ENCODE measurements around the gene CBFA2T2. TPM values are rescaled to one million over a fixed set of nuclear protein-coding genes. Genes with fewer than 3 reads are reported as not detected.

Gene CBFA2T2
- total and polyA plus RNA-seq, 2 of the 4 experiments (the other 2 are of a cell fraction) = 3.8 to 6.2 TPM

DNA sequence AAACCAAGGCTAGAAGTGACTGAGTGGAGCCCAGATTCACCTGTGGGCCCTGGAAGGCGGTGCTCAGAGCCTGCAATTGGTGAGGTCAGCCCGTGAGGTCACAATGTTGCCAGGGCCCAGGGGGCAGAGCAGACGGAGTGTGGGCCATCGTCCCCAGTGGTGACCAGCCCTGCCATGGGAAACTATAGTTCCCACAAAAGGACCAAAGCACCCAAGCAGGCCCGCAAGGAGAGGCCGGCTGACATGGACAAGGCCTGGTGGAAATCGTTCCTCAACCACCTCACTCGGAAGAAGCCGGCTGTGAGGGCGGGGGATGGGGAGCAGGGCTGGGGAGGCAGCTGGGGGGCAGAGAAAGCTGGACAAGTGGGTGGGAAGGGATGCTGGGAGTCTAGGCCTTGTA is 172.3 kb downstream of the CBFA2T2 start, which contains the start of gene C20orf144:
C20orf144 (plus strand) TSS at position 156 of the 400 bp plus-strand sequence; CDS start at position 175, 19 bp downstream.
- H3K27ac ChIP-seq (ENCODE audit: insufficient read depth, low read length) = peak within 1 kb of the TSS; percentile 93
- TF ChIP-seq, protein P1, sequence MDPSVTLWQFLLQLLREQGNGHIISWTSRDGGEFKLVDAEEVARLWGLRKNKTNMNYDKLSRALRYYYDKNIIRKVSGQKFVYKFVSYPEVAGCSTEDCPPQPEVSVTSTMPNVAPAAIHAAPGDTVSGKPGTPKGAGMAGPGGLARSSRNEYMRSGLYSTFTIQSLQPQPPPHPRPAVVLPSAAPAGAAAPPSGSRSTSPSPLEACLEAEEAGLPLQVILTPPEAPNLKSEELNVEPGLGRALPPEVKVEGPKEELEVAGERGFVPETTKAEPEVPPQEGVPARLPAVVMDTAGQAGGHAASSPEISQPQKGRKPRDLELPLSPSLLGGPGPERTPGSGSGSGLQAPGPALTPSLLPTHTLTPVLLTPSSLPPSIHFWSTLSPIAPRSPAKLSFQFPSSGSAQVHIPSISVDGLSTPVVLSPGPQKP (IDR thresholded peaks at IDR 0.05; ENCODE audit: borderline replicate concordance, low read depth, low read length) = no peak
- TF ChIP-seq POLR2A (IDR thresholded peaks at IDR 0.05; ENCODE audit: low read depth, low read length) (no peak), NFE2L2 (IDR thresholded peaks at IDR 0.05; ENCODE audit: low read depth, low read length) (no peak), RCOR1 (IDR thresholded peaks at IDR 0.05; ENCODE audit: insufficient replicate concordance, low read length) (no peak), MAFK (IDR thresholded peaks at IDR 0.05; ENCODE audit: low read depth, low read length) (no peak), BHLHE40 (IDR thresholded peaks at IDR 0.05; ENCODE audit: low read depth, low read length) (no peak), RAD21 (IDR thresholded peaks at IDR 0.05; ENCODE audit: low read length) (no peak), RFX5 (IDR thresholded peaks at IDR 0.05; ENCODE audit: low read depth, low read length) (no peak), CHD1 (IDR thresholded peaks at IDR 0.05; ENCODE audit: low read depth, low read length) (no peak), MXI1 (IDR thresholded peaks at IDR 0.05; ENCODE audit: borderline replicate concordance, low read depth, low read length) (no peak), MAZ (IDR thresholded peaks at IDR 0.05; ENCODE audit: borderline replicate concordance, low read depth, low read length) (no peak), SMC3 (IDR thresholded peaks at IDR 0.05; ENCODE audit: low read depth, low read length) (no peak), FOS (IDR thresholded peaks at IDR 0.05; ENCODE audit: low read depth, low read length) (no peak), CEBPB (IDR thresholded peaks at IDR 0.05; ENCODE audit: low read depth, low read length) (no peak)
- TF ChIP-seq, protein P2, sequence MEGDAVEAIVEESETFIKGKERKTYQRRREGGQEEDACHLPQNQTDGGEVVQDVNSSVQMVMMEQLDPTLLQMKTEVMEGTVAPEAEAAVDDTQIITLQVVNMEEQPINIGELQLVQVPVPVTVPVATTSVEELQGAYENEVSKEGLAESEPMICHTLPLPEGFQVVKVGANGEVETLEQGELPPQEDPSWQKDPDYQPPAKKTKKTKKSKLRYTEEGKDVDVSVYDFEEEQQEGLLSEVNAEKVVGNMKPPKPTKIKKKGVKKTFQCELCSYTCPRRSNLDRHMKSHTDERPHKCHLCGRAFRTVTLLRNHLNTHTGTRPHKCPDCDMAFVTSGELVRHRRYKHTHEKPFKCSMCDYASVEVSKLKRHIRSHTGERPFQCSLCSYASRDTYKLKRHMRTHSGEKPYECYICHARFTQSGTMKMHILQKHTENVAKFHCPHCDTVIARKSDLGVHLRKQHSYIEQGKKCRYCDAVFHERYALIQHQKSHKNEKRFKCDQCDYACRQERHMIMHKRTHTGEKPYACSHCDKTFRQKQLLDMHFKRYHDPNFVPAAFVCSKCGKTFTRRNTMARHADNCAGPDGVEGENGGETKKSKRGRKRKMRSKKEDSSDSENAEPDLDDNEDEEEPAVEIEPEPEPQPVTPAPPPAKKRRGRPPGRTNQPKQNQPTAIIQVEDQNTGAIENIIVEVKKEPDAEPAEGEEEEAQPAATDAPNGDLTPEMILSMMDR (conservative IDR thresholded peaks at IDR 0.05; ENCODE audit: low read depth, low read length) = no peak
- TF ChIP-seq, protein P3, sequence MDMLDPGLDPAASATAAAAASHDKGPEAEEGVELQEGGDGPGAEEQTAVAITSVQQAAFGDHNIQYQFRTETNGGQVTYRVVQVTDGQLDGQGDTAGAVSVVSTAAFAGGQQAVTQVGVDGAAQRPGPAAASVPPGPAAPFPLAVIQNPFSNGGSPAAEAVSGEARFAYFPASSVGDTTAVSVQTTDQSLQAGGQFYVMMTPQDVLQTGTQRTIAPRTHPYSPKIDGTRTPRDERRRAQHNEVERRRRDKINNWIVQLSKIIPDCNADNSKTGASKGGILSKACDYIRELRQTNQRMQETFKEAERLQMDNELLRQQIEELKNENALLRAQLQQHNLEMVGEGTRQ (IDR thresholded peaks at IDR 0.05; ENCODE audit: low read depth, low read length) = no peak
- 100% methylated on average over 2 of the region's 10 CpGs; no CpG with 5 or more reads in 1 of the 2 experiments for WGBS, 2 experiments (ENCODE audit: extremely low coverage in 2 of 2, insufficient read length in 1 of 2)

More for the DNA sequence above, 172.3 kb downstream of the CBFA2T2 start, which contains the start of gene C20orf144:
- no TSS peak for BruUV-seq (replicated peaks)
- no peak within 1 kb of the TSS for H2BK15ac ChIP-seq (ENCODE audit: low read depth, low read length)
- peak within 1 kb of the TSS; percentile 25; the same call in 1 of the 2 replicates for H3K56ac ChIP-seq (ENCODE audit: extremely low read depth, insufficient read depth, low read length)
- H4K8ac ChIP-seq (ENCODE audit: low read depth in 2 of 2, low read length in 2 of 2) = peak within 1 kb of the TSS; percentile 90
- in situ Hi-C loops (cut with MboI; ENCODE audit: low sequenced_read_pairs) (no loop called here), intact Hi-C loops (cut with micrococcal nuclease) (loop anchor here (10.0 kb wide), 1 partner anchor 153 kb away; the partner anchor contains the start of gene CHMP4B), dilution Hi-C loops (cut with HindIII; ENCODE audit: low sequenced_read_pairs, unreplicated experiment) (no loop called here)
- H2BK5ac ChIP-seq (ENCODE audit: low read depth, low read length, poor library complexity, severe bottlenecking) = peak within 1 kb of the TSS; percentile 82
- peaks cover 14% of the 10 kb centered on the region for H3K4me1 ChIP-seq (ENCODE audit: control insufficient read depth, insufficient read depth, low read length)
- DNase-seq (no peak), ATAC-seq (ENCODE audit: low read depth) (no peak)
- H3K9me3 ChIP-seq (ENCODE audit: control insufficient read depth, insufficient read depth, low read length) = no peaks in the 10 kb centered on the region
- H3K14ac ChIP-seq (replicated peaks; ENCODE audit: low read depth, low read length) = peak within 1 kb of the TSS; percentile 79
- no peak within 1 kb of the TSS for H2BK20ac ChIP-seq (ENCODE audit: low read depth, low read length)
- peaks cover 16% of the 10 kb centered on the region; the same call in 1 of the 2 replicates for H3K36me3 ChIP-seq (ENCODE audit: control insufficient read depth, insufficient read depth, low read length)
- peaks cover 7 to 40% of the 10 kb centered on the region in 2 experiments; a peak in 3 of 4 replicates for H3K79me1 ChIP-seq (ENCODE audit: low read depth in 1 of 2, low read length in 2 of 2)
- peak within 1 kb of the TSS; percentile 96 for H3K4ac ChIP-seq (ENCODE audit: low read depth, low read length)
- ChIA-PET CTCF (interaction anchor here (2.2 kb wide), 1 partner anchor 9 kb away, joined by 6 read pairs; no protein-coding TSS in a partner anchor), POLR2A (ENCODE audit: unreplicated experiment) (no interaction called here)
- peak within 1 kb of the TSS; percentile 79 for H3K4me3 ChIP-seq (ENCODE audit: insufficient read depth, low read depth, low read length)
- peak within 1 kb of the TSS; percentile 81; the same call in 1 of the 2 replicates for H4K91ac ChIP-seq (ENCODE audit: insufficient read depth, low read depth, low read length)
- peak within 1 kb of the TSS; percentile 84 for H2AK5ac ChIP-seq (ENCODE audit: low read depth, low read length)
- no peak within 1 kb of the TSS for H3K18ac ChIP-seq (ENCODE audit: low read depth, low read length)
- H2BK120ac ChIP-seq (ENCODE audit: low read depth, low read length) = peak within 1 kb of the TSS; percentile 4
- no peaks in the 10 kb centered on the region for H4K20me1 ChIP-seq (ENCODE audit: insufficient read depth, low read length)
- peak within 1 kb of the TSS; percentile 93 for H2AK9ac ChIP-seq (replicated peaks; ENCODE audit: low read depth, low read length, poor library complexity)
- peaks cover 21% of the 10 kb centered on the region for H3K9me1 ChIP-seq (ENCODE audit: insufficient read depth, low read length)
- H3K9ac ChIP-seq (ENCODE audit: low read depth, low read length) = peak within 1 kb of the TSS; percentile 87
- H2AFZ ChIP-seq (replicated peaks; ENCODE audit: low read length, poor library complexity) = peak within 1 kb of the TSS; percentile 96
- no peaks in the 10 kb centered on the region for H3K27me3 ChIP-seq (ENCODE audit: control insufficient read depth, insufficient read depth, low read length)
- H3K4me2 ChIP-seq (ENCODE audit: low read depth, low read length) = peak within 1 kb of the TSS; percentile 63
- H3K23ac ChIP-seq (ENCODE audit: low read depth, low read length) = peak within 1 kb of the TSS; percentile 50
- H4K5ac ChIP-seq (ENCODE audit: low read depth, low read length) = peak within 1 kb of the TSS; percentile 32

All from IMR-90 (cell line).